Measurements from ENCODE around the gene DISC1. TPM values are rescaled to one million over a fixed set of nuclear protein-coding genes. Genes with fewer than 3 reads are reported as not detected.

DISC1 gene
- total and polyA plus RNA-seq, 4 experiments from 2014 or later = 1.9 to 18.0 (median 10.0) TPM

GRCh38 chr1:231883382-231883781 lies 256.8 kb downstream of the DISC1 start:
- ChIA-PET CTCF (ENCODE audit: partially characterized antibody) (no interaction called here), POLR2A (ENCODE audit: partially characterized antibody) (no interaction called here)
- intact Hi-C loops (cut with micrococcal nuclease) = no loop called here
- Mint-ChIP-seq H3K4me1 (peaks cover 4 to 15% (median 8%) of the 10 kb centered on the region in 4 donors), H3K9me3 (peaks cover 0 to 2% (median 0%) of the 10 kb centered on the region in 8 donors), H3K36me3 (peaks cover 2 to 10% of the 10 kb centered on the region in 2 donors), H3K27me3 (no peaks in the 10 kb centered on the region), H3K27ac (peak overlapping the region in 5 of 7 donors; percentile 18 to 78 (median 76)), H3K4me3 (no peak overlapping the region)
- H3K9me3 ChIP-seq (ENCODE audit: control insufficient read depth in 1 of 2, low read length in 2 of 2) = no peaks in the 10 kb centered on the region
- H3K4me1 ChIP-seq (ENCODE audit: insufficient read depth, low read length) = no peaks in the 10 kb centered on the region
- no peak for DNase-seq
- H3K27ac ChIP-seq (ENCODE audit: low read depth, low read length) = no peak overlapping the region
- no peaks in the 10 kb centered on the region for H3K27me3 ChIP-seq (ENCODE audit: insufficient read depth, low read length)
- H3K4me3 ChIP-seq (ENCODE audit: low read length in 2 of 2) = no peak overlapping the region
- no peaks in the 10 kb centered on the region for H3K36me3 ChIP-seq (ENCODE audit: insufficient read depth, low read length)

DNA sequence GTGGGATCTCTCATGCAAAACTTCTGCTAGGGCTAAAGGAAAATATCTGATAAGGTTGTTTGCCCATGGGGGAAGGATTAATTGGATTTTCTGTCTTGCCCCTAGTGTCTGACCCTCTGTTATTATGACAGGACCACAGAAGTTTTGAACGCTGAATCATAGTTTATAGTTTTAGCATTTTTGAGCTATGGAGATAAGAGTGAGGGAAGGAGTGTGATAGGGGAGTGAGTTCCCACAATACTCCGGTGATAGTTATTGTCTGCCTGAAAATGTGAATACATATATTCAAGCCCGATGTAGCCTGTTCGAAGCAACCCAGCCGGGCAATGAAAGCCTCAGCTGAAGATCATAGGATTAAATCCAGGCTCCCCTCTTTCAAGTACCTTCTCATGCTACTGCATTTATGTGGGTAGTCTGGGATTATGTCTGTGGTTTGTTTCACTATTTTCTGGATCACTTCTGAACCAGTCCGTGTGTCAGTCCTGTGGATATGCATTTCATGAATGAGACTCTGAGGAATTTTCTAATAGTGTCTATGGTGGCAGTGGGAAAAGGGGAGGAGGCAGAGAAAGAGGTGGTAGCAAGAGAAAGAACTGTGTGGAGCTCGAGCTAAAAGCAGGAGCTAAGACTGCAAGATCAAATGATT lies 258.7 kb downstream of the DISC1 start:
- no peak overlapping the region for H3K27ac ChIP-seq (ENCODE audit: low read depth, low read length)
- no peaks in the 10 kb centered on the region for H3K36me3 ChIP-seq (ENCODE audit: insufficient read depth, low read length)
- H3K27me3 ChIP-seq (ENCODE audit: insufficient read depth, low read length) = no peaks in the 10 kb centered on the region
- H3K4me1 Mint-ChIP-seq = peaks cover 5 to 15% (median 9%) of the 10 kb centered on the region in 4 donors
- H3K4me1 ChIP-seq (ENCODE audit: insufficient read depth, low read length) = no peaks in the 10 kb centered on the region
- no peak overlapping the region for H3K4me3 ChIP-seq (ENCODE audit: low read length in 2 of 2)
- H3K4me3 Mint-ChIP-seq = no peak overlapping the region
- intact Hi-C loops (cut with micrococcal nuclease) = no loop called here
- ChIA-PET POLR2A (ENCODE audit: partially characterized antibody) (no interaction called here), CTCF (ENCODE audit: partially characterized antibody) (interaction anchor here (0.8 kb wide), 1 partner anchor 18 kb away, joined by 3 read pairs; no protein-coding TSS in a partner anchor)
- peaks cover 1 to 5% of the 10 kb centered on the region in 2 donors for H3K36me3 Mint-ChIP-seq
- no peaks in the 10 kb centered on the region for H3K27me3 Mint-ChIP-seq
- DNase-seq = no peak
- H3K9me3 Mint-ChIP-seq = peaks cover 0 to 2% (median 0%) of the 10 kb centered on the region in 8 donors
- H3K27ac Mint-ChIP-seq = peak overlapping the region in 2 of 7 donors; percentile 1 to 41
- no peaks in the 10 kb centered on the region for H3K9me3 ChIP-seq (ENCODE audit: control insufficient read depth in 1 of 2, low read length in 2 of 2)

GRCh38 chr1:231887166-231887565 lies 260.6 kb downstream of the DISC1 start:
- ChIA-PET CTCF (ENCODE audit: partially characterized antibody) (no interaction called here), POLR2A (ENCODE audit: partially characterized antibody) (no interaction called here)
- H3K9me3 ChIP-seq (ENCODE audit: control insufficient read depth in 1 of 2, low read length in 2 of 2) = no peaks in the 10 kb centered on the region
- DNase-seq = no peak
- H3K4me1 ChIP-seq (ENCODE audit: insufficient read depth, low read length) = no peaks in the 10 kb centered on the region
- Mint-ChIP-seq H3K4me3 (no peak overlapping the region), H3K36me3 (peaks cover 0 to 5% of the 10 kb centered on the region in 2 donors), H3K27me3 (no peaks in the 10 kb centered on the region), H3K9me3 (peaks cover 0 to 2% (median 0%) of the 10 kb centered on the region in 8 donors), H3K4me1 (peaks cover 8 to 13% (median 10%) of the 10 kb centered on the region in 4 donors), H3K27ac (peak overlapping the region in 1 of 7 donors; percentile 55)
- intact Hi-C loops (cut with micrococcal nuclease) = no loop called here
- H3K27me3 ChIP-seq (ENCODE audit: insufficient read depth, low read length) = no peaks in the 10 kb centered on the region
- H3K27ac ChIP-seq (ENCODE audit: low read depth, low read length) = no peak overlapping the region
- no peaks in the 10 kb centered on the region for H3K36me3 ChIP-seq (ENCODE audit: insufficient read depth, low read length)
- H3K4me3 ChIP-seq (ENCODE audit: low read length in 2 of 2) = no peak overlapping the region

DNA sequence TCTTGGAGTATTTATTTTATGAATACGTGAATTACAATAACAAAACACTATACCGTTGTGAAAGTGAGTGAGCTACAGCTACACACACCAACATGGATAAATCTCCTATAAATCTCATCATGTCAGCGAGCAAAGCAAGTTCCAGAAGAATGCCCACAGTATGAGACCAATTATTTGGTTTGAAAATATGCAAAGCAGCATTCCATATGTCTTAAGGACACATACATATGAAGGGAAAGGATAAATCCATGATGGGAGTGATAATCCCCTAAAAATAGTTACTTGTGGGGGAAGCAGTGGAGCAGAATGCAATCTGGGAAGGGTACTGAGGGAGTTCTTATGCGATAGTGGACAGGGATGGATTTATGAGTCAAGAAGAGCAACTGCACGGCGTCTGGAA lies 261.3 kb downstream of the DISC1 start:
- Histone ChIP-seq H3K4me1 (ENCODE audit: insufficient read depth, low read length) (no peaks in the 10 kb centered on the region), H3K9me3 (ENCODE audit: control insufficient read depth in 1 of 2, low read length in 2 of 2) (no peaks in the 10 kb centered on the region), H3K36me3 (ENCODE audit: insufficient read depth, low read length) (no peaks in the 10 kb centered on the region), H3K27ac (ENCODE audit: low read depth, low read length) (no peak overlapping the region), H3K4me3 (ENCODE audit: low read length in 2 of 2) (no peak overlapping the region), H3K27me3 (ENCODE audit: insufficient read depth, low read length) (no peaks in the 10 kb centered on the region)
- POLR2A ChIA-PET (ENCODE audit: partially characterized antibody) = no interaction called here
- intact Hi-C loops (cut with micrococcal nuclease) = no loop called here
- Mint-ChIP-seq H3K27ac (peak overlapping the region in 2 of 7 donors; percentile 42 to 45), H3K27me3 (no peaks in the 10 kb centered on the region), H3K9me3 (peaks cover 0 to 4% (median 0%) of the 10 kb centered on the region in 8 donors), H3K4me1 (peaks cover 7 to 10% (median 9%) of the 10 kb centered on the region in 4 donors), H3K4me3 (no peak overlapping the region), H3K36me3 (peaks cover 3 to 5% of the 10 kb centered on the region in 2 donors)
- CTCF ChIA-PET (ENCODE audit: partially characterized antibody) = no interaction called here
- no peak for DNase-seq

- H3K9me3 ChIP-seq (ENCODE audit: control insufficient read depth in 1 of 2, low read length in 2 of 2) = no peaks in the 10 kb centered on the region
- H3K4me1 Mint-ChIP-seq = peaks cover 8 to 14% (median 12%) of the 10 kb centered on the region in 4 donors
- no peak for DNase-seq
- no peak overlapping the region for H3K27ac Mint-ChIP-seq
- no peaks in the 10 kb centered on the region for H3K27me3 Mint-ChIP-seq
- no peaks in the 10 kb centered on the region for H3K27me3 ChIP-seq (ENCODE audit: insufficient read depth, low read length)
- peaks cover 0 to 4% (median 0%) of the 10 kb centered on the region in 8 donors for H3K9me3 Mint-ChIP-seq
- ChIA-PET CTCF (ENCODE audit: partially characterized antibody) (interaction anchor here (2.1 kb wide), 1 partner anchor 8 kb away, joined by 5 read pairs; no protein-coding TSS in a partner anchor), POLR2A (ENCODE audit: partially characterized antibody) (no interaction called here)
- H3K4me3 Mint-ChIP-seq = no peak overlapping the region
- no peak overlapping the region for H3K27ac ChIP-seq (ENCODE audit: low read depth, low read length)
- no peak overlapping the region for H3K4me3 ChIP-seq (ENCODE audit: low read length in 2 of 2)
- intact Hi-C loops (cut with micrococcal nuclease) = no loop called here
- H3K36me3 ChIP-seq (ENCODE audit: insufficient read depth, low read length) = no peaks in the 10 kb centered on the region
- H3K36me3 Mint-ChIP-seq = peaks cover 3 to 6% of the 10 kb centered on the region in 2 donors
- no peaks in the 10 kb centered on the region for H3K4me1 ChIP-seq (ENCODE audit: insufficient read depth, low read length)
These were observed 264.2 kb downstream of the DISC1 start for GRCh38 chr1:231890791-231891190.

- Mint-ChIP-seq H3K4me3 (no peak overlapping the region), H3K9me3 (peaks cover 0 to 4% (median 0%) of the 10 kb centered on the region in 8 donors), H3K27me3 (no peaks in the 10 kb centered on the region), H3K27ac (peak overlapping the region in 3 of 7 donors; percentile 9 to 12 (median 11)), H3K36me3 (peaks cover 3 to 10% of the 10 kb centered on the region in 2 donors), H3K4me1 (peaks cover 8 to 22% (median 15%) of the 10 kb centered on the region in 4 donors)
- no peaks in the 10 kb centered on the region for H3K4me1 ChIP-seq (ENCODE audit: insufficient read depth, low read length)
- H3K4me3 ChIP-seq (ENCODE audit: low read length in 2 of 2) = no peak overlapping the region
- H3K36me3 ChIP-seq (ENCODE audit: insufficient read depth, low read length) = no peaks in the 10 kb centered on the region
- H3K27ac ChIP-seq (ENCODE audit: low read depth, low read length) = no peak overlapping the region
- no peak for DNase-seq
- intact Hi-C loops (cut with micrococcal nuclease) = no loop called here
- no peaks in the 10 kb centered on the region for H3K27me3 ChIP-seq (ENCODE audit: insufficient read depth, low read length)
- no peaks in the 10 kb centered on the region for H3K9me3 ChIP-seq (ENCODE audit: control insufficient read depth in 1 of 2, low read length in 2 of 2)
- ChIA-PET CTCF (ENCODE audit: partially characterized antibody) (no interaction called here), POLR2A (ENCODE audit: partially characterized antibody) (no interaction called here)
These were observed 267.0 kb downstream of the DISC1 start for GRCh38 chr1:231893400-231894102.

DNA sequence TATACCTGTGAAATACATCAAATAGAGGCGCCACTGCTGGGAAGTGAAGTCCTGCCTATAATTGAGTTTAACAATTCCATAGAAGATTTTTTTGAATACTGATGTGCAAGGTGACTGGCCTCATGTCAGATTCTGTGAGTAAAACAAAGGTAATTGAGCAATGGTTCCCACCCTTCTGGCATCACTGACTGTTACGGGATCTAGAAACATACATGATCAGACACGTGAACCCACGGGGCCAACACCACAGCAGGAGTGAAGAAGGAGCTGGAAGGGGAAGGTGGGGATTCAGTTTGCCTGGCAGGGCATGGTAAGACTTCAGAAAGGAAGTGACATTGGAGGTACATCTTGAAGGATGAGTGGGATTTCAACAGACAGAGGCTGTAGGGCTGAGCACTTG lies 270.2 kb downstream of the DISC1 start:
- Mint-ChIP-seq H3K36me3 (peaks cover 3 to 10% of the 10 kb centered on the region in 2 donors), H3K27ac (no peak overlapping the region), H3K4me1 (peaks cover 5 to 20% (median 13%) of the 10 kb centered on the region in 4 donors), H3K9me3 (peaks cover 0 to 4% (median 0%) of the 10 kb centered on the region in 8 donors), H3K27me3 (no peaks in the 10 kb centered on the region), H3K4me3 (no peak overlapping the region)
- ChIA-PET POLR2A (ENCODE audit: partially characterized antibody) (no interaction called here), CTCF (ENCODE audit: partially characterized antibody) (interaction anchor here (1.0 kb wide), 1 partner anchor 25 kb away, joined by 3 read pairs; no protein-coding TSS in a partner anchor)
- H3K27ac ChIP-seq (ENCODE audit: low read depth, low read length) = no peak overlapping the region
- H3K4me1 ChIP-seq (ENCODE audit: insufficient read depth, low read length) = no peaks in the 10 kb centered on the region
- DNase-seq = no peak
- no peaks in the 10 kb centered on the region for H3K27me3 ChIP-seq (ENCODE audit: insufficient read depth, low read length)
- H3K4me3 ChIP-seq (ENCODE audit: low read length in 2 of 2) = no peak overlapping the region
- no peaks in the 10 kb centered on the region for H3K36me3 ChIP-seq (ENCODE audit: insufficient read depth, low read length)
- H3K9me3 ChIP-seq (ENCODE audit: control insufficient read depth in 1 of 2, low read length in 2 of 2) = no peaks in the 10 kb centered on the region
- intact Hi-C loops (cut with micrococcal nuclease) = no loop called here

All from CD4-positive, alpha-beta memory T cell (primary cell).